ENCODE data around the gene ZNF688. TPM values are rescaled to one million over a fixed set of nuclear protein-coding genes. Genes with fewer than 3 reads are reported as not detected.
A peak's percentile ranks its signal among the peaks of the same experiment; 100 is the strongest.

Gene ZNF688
- total RNA-seq, 1 donor from 2014 or later: 3.6 TPM

- H3K4me2 ChIP-seq: no peak overlapping the region
- no peak for DNase-seq (ENCODE audit: low spot score)
- Mint-ChIP-seq H3K27me3 (ENCODE audit: insufficient read depth, low read depth) (peaks cover 5% of the 10 kb centered on the region), H3K9me3 (no peaks in the 10 kb centered on the region), H3K4me1 (peaks cover 11% of the 10 kb centered on the region), H3K36me3 (peaks cover 6% of the 10 kb centered on the region), H3K4me3 (no peak overlapping the region), H3K27ac (no peak overlapping the region)
- no peak overlapping the region for H3K4me3 ChIP-seq
- H3K9me3 ChIP-seq (ENCODE audit: low read depth): no peaks in the 10 kb centered on the region
- no peaks in the 10 kb centered on the region for H4K20me1 ChIP-seq (ENCODE audit: low read depth)
- H3K4me1 ChIP-seq: no peaks in the 10 kb centered on the region
- H3F3A ChIP-seq (ENCODE audit: low read depth): peaks cover 5% of the 10 kb centered on the region
- no peaks in the 10 kb centered on the region for H3K27me3 ChIP-seq
- peaks cover 28% of the 10 kb centered on the region for H3K79me2 ChIP-seq (ENCODE audit: low read depth)
- no peak overlapping the region for H3K27ac ChIP-seq
- no peak overlapping the region for H3K9ac ChIP-seq
- TF ChIP-seq, protein P1, sequence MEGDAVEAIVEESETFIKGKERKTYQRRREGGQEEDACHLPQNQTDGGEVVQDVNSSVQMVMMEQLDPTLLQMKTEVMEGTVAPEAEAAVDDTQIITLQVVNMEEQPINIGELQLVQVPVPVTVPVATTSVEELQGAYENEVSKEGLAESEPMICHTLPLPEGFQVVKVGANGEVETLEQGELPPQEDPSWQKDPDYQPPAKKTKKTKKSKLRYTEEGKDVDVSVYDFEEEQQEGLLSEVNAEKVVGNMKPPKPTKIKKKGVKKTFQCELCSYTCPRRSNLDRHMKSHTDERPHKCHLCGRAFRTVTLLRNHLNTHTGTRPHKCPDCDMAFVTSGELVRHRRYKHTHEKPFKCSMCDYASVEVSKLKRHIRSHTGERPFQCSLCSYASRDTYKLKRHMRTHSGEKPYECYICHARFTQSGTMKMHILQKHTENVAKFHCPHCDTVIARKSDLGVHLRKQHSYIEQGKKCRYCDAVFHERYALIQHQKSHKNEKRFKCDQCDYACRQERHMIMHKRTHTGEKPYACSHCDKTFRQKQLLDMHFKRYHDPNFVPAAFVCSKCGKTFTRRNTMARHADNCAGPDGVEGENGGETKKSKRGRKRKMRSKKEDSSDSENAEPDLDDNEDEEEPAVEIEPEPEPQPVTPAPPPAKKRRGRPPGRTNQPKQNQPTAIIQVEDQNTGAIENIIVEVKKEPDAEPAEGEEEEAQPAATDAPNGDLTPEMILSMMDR (IDR thresholded peaks at IDR 0.05): no peak
- TF ChIP-seq EZH2 (IDR thresholded peaks at IDR 0.05): no peak
- no peak for TF ChIP-seq EZH2phosphoT487 (IDR thresholded peaks at IDR 0.05)
- no peaks in the 10 kb centered on the region for H3K36me3 ChIP-seq
- no peak overlapping the region for H2AFZ ChIP-seq (replicated peaks)
Measured at GRCh38 chr16:30588651-30589050, 17.1 kb upstream of the ZNF688 start.

GRCh38 chr16:30585400-30586191 lies 14.1 kb upstream of the ZNF688 start, which contains the start of gene ZNF785:
ZNF785 (minus strand) TSS chr16:30585697; CDS start chr16:30585611, 86 bp downstream.
- Mint-ChIP-seq H3K4me3 (peak within 1 kb of the TSS; percentile 85), H3K4me1 (peaks cover 11% of the 10 kb centered on the region), H3K9me3 (no peaks in the 10 kb centered on the region), H3K27me3 (ENCODE audit: insufficient read depth, low read depth) (peaks cover 5% of the 10 kb centered on the region), H3K36me3 (peaks cover 13% of the 10 kb centered on the region), H3K27ac (peak within 1 kb of the TSS; percentile 48)
- H3K36me3 ChIP-seq: no peaks in the 10 kb centered on the region
- peaks cover 35% of the 10 kb centered on the region for H3K79me2 ChIP-seq (ENCODE audit: low read depth)
- no peaks in the 10 kb centered on the region for H4K20me1 ChIP-seq (ENCODE audit: low read depth)
- no peaks in the 10 kb centered on the region for H3K9me3 ChIP-seq (ENCODE audit: low read depth)
- no peak within 1 kb of the TSS for H3K27ac ChIP-seq
- TF ChIP-seq, protein P1 (IDR thresholded peaks at IDR 0.05): peak; percentile 33
- peak; percentile 31 for TF ChIP-seq EZH2 (IDR thresholded peaks at IDR 0.05)
- no peak for TF ChIP-seq EZH2phosphoT487 (IDR thresholded peaks at IDR 0.05)
- peak within 1 kb of the TSS; percentile 56 for H3K9ac ChIP-seq
- peak; percentile 97 for DNase-seq (ENCODE audit: low spot score)
- peak within 1 kb of the TSS; percentile 79 for H3K4me2 ChIP-seq
- H3K4me1 ChIP-seq: no peaks in the 10 kb centered on the region
- H3F3A ChIP-seq (ENCODE audit: low read depth): peaks cover 5% of the 10 kb centered on the region
- H3K27me3 ChIP-seq: no peaks in the 10 kb centered on the region
- peak within 1 kb of the TSS; percentile 75 for H2AFZ ChIP-seq (replicated peaks)
- peak within 1 kb of the TSS; percentile 62 for H3K4me3 ChIP-seq

DNA sequence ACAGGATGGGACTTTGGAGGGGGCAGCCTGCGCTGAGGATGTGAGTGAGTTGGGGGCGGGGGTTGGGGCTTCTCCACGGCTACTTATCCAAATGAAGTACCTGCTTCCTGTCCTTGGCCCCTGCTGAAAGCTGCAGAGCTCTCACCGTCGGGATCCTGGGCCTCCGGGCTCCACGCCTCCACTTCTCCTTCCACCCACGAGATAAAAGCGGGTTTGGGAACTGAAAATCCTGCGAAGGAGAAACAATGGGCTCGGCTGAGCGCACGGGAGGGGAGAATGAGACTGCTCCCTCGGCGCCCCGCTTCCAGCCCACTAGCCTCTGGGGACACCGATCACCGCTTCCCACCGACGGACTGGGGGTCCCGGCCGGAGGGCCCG lies 13.5 kb upstream of the ZNF688 start:
- Mint-ChIP-seq H3K9me3 (no peaks in the 10 kb centered on the region), H3K4me1 (peaks cover 11% of the 10 kb centered on the region), H3K27ac (peak overlapping the region; percentile 48), H3K4me3 (peak overlapping the region; percentile 85), H3K27me3 (ENCODE audit: insufficient read depth, low read depth) (peaks cover 5% of the 10 kb centered on the region), H3K36me3 (peaks cover 13% of the 10 kb centered on the region)
- Histone ChIP-seq H3K4me1 (no peaks in the 10 kb centered on the region), H3K27me3 (no peaks in the 10 kb centered on the region), H3K79me2 (ENCODE audit: low read depth) (peaks cover 35% of the 10 kb centered on the region), H3K36me3 (no peaks in the 10 kb centered on the region), H3K9ac (peak overlapping the region; percentile 56), H3K9me3 (ENCODE audit: low read depth) (no peaks in the 10 kb centered on the region), H2AFZ (replicated peaks) (peak overlapping the region; percentile 75), H3K27ac (no peak overlapping the region), H3K4me3 (peak overlapping the region; percentile 62), H3K4me2 (peak overlapping the region; percentile 79), H3F3A (ENCODE audit: low read depth) (peaks cover 5% of the 10 kb centered on the region), H4K20me1 (ENCODE audit: low read depth) (no peaks in the 10 kb centered on the region)
- peak; percentile 37 for DNase-seq (ENCODE audit: low spot score)
- TF ChIP-seq, protein P1 (IDR thresholded peaks at IDR 0.05): no peak
- no peak for TF ChIP-seq EZH2phosphoT487 (IDR thresholded peaks at IDR 0.05)
- no peak for TF ChIP-seq EZH2 (IDR thresholded peaks at IDR 0.05)
